Stromal cell of bone marrow (primary cell): ENCODE data around the gene GPC3.
"Not testable (repeated sequence)": the region's sequence is repeated elsewhere in the genome, so short reads cannot be mapped to it uniquely, and the experiment has no call there.

ENCODE experiments used
- DNase-seq: peaks from one replicate; pipeline ENCODE4 v3.0.0-alpha.2; 2012; ENCODE audit warnings: low read depth

Gene GPC3

GRCh38 chrX:133995759-133996158 lies 10.4 kb upstream of the GPC3 start:
- no peak for DNase-seq

DNA sequence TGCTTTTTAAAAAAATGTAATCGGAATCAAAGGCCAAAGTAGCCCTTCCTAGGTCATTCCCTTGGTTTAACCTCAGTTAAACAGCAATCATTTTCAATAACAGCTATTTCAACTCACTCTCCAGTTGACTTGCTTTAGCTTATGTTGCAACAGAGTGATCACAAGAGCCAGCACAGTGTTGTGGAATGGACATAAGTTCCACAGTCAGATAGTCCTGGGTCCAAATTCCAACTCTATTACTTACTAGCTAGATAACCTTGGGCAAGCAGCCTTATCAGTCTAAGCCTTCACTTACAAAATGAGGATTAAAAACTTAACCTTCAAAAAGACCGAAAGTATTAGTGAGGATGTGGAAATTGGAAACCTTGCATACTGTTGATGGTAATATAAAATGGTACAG lies 9.2 kb upstream of the GPC3 start:
- no peak for DNase-seq

DNA sequence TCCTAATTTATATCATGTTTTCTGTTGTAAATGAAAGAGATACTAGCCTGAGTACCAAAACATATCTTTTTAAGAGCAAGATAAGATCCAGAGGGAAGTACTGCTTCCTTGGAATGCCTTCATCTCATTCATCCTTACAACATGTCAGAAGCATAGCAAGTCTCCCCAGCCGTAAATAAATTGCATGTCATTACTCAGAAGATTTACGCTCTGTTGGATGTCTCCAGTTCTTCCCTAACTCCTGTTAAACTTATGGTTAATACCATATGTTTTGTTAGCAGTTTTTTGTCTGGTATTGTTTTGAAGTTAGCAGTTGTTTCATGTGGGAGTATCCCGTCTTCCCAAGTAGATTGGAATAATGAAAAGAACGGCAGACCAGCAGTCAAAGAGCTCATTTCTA lies 7.5 kb upstream of the GPC3 start:
- no peak for DNase-seq

DNA sequence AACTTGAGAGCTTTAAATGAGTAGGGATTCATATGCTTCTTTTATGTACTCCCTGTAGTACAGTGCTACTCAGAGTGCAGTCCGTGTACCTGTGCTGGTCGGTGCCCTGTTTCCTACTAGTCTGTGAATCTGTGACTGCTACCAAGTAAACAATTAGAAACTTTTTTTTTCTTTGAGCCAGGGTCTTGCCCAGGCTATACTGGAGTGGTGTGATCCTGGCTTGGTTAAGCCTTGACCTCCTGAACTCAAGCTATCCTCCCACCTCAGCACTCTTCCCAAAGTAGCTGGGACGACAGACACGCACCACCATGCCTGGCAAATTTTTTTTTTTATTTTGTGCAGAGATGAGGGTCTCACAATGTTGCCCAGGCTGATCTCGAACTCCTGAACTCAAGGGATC lies 6.4 kb upstream of the GPC3 start:
- DNase-seq: no peak

- not testable (repeated sequence) for DNase-seq
Measured at GRCh38 chrX:133991057-133991456, 5.7 kb upstream of the GPC3 start.

GRCh38 chrX:133989993-133990392 lies 4.6 kb upstream of the GPC3 start:
- no peak for DNase-seq

DNA sequence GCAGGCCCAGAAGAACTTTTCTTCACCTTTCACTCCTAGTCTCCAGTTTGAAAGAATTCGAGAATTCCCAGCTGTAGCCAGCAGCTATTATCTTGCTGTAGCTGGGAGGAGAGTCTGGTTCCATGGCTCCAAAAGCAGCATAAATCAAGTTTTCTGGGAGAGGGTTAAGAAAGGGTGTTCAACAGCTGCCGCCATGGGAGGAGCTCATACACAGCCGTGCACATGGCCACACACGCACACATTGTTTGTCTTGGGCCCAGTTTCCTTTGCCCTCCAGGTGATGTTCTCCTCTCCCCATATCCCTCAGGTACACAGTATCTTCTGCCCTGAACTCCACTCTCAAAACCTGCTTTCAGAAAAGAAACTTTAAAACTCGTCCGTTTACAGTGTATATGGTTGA lies 4.1 kb upstream of the GPC3 start:
- DNase-seq: no peak

GRCh38 chrX:133988010-133988409 lies 2.6 kb upstream of the GPC3 start:
- DNase-seq: no peak

- no peak for DNase-seq
Measured at GRCh38 chrX:133987188-133987587, 1.8 kb upstream of the GPC3 start.

DNA sequence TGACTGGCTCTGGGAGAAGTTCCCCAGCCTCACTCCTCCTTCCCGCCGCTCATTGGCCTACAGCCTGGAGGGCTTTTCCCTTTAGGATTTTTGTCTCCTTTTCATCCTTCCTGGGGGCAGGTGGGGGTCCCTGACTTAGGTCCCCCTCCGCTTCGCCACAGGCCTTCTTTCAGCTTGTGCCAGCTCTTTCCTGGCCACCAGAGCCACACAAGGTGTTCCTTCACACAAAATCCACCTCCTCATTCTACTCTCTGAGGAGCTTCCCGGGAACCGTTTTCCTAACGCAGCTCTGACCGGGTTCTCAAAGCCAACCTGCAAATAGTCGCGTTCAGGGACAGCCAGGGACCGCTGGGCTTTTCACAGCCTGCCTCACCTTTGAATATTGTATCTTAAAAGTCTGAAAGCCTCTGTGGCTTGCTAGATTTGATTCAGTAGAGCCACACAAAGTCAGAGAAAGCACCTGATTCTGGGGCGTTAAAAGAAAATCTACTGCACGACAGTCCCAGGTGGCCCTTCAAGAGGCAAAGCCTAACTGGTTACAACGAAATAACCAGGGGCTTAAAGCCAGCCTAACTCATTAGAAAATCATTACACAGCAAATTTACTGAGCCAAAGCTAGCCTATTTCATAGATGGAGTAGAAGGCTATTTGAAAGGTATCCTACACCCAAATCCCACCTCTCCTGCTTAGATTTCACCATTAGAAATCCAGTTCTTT lies 731 bp upstream of the GPC3 start:
- no peak for DNase-seq

DNA sequence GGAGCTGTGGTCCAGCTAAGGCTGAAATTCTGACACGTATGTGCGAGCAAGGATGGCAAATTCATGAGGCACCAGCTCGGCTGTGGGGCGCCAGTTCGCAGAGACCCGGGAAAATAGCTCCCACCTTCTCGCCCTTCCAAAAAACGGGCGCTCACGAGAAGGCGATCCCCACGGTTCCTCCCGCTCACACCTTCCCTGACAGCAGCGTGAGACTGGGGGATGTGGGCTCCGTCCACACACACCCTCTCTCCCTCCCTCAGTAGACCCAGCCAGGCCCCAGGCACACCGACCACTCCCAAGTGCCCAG lies 584 bp downstream of the GPC3 start:
- DNase-seq: no peak

DNA sequence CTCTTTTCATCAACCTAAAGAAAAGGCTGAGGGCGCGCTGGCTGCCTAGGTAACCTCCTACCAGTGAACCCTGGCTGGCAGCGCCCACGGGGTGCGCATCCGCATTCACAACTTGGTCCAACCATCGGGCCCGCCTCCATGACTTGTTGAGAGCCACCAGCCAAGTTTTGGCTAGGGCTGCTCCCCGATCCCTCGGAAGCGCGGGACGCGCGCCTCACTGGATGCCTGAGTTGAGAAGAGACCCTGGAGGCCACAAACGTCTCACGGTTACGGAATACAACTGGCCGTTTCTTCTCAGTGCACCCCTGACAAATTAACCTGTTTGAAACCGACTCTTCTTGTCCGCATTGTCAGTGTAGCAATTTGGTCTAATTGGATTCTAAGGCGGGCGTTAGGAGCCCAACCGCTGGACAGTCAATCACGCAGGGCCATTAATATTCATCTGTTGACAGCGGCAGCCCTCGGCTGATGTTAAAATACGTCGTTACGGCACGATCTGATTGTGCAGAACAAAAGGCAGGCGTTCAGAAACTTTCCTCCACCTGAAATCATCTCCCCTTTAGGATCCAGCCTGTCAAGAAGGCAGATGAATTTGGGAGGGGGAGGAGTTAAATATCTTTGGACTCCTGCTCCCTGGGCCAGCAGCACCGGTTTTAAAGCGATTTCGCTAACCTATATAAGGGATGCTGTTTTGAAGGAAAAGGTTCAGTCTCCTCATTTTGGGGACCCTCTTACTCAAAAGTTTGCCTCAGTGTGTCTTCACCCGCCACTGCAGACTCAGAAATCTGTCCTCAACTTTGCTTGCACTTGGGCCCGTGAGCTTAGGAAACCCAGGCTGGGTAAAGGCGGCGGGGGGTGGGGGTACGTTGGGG lies 1.2 kb downstream of the GPC3 start:
- no peak for DNase-seq

DNA sequence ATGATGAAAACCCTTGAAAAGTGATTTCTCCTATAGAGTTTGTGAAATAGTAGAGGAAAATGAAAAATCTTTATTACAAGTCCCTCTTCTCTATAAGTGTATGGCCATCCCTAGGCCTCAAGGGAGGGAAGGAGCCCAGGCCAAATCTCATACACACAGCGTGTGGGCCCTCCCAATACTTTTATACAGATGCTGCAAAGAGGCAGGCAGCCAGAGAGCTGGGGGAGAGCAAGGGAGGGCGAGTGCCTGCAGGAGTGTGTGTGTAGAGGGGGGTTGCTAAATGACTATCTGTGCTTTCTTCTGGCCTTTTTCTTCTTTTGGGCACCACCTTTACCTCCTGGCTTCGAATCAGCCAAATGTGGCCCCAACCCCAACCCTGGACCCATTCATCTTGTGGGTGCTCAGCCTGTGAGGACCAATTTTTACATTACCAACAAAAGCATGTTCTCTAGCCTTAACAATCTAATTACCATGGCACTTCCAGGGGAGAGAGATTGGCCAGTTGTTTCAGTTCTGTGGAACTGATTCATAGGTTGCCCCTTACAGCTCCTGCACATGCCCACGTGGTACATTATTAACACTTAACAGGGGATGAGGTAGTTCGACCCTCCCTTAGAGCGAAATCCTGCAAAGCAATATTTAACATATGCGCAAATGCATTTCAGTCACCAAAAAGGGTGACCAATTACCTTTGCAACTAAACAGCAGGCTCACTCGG lies 2.0 kb downstream of the GPC3 start:
- DNase-seq: no peak

DNA sequence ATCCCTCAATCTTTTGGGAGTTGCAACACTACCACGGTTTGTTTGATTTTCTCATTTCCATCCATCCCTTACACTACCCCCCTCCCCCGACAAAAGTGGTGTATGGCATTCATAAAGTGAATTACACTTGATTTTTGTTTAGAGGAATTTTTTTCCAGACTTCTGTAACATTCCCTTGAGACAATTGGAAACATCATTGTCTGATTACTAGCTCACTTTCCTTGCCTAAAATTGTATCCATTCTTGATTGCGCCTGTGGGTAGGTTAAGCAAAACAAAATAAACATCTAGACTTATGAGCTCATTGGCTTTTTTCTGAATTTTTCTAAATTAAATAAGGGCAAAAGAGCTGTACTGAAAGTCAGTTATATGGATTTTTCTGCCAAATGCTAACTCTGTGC lies 3.5 kb downstream of the GPC3 start:
- DNase-seq: no peak

GRCh38 chrX:133980832-133981588 lies 4.4 kb downstream of the GPC3 start:
- DNase-seq: no peak

DNA sequence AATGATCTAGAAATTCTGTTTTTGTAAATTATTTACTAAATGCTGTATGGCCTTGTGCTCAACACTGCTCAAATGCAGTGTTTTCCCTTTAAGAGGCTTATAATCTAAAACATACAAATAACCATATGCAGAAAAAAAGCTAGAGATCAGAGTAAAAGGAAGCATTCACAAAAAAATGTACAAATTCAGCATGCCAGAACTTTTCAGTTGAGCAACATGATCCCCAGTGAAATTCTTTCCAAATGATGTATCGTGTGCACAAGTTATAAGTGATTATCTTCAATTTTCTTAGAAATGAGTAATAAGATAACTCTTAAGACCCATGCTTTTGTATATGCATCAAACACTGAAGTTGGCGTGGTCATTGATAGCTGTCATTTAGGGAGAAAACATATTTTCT lies 5.0 kb downstream of the GPC3 start:
- no peak for DNase-seq

DNA sequence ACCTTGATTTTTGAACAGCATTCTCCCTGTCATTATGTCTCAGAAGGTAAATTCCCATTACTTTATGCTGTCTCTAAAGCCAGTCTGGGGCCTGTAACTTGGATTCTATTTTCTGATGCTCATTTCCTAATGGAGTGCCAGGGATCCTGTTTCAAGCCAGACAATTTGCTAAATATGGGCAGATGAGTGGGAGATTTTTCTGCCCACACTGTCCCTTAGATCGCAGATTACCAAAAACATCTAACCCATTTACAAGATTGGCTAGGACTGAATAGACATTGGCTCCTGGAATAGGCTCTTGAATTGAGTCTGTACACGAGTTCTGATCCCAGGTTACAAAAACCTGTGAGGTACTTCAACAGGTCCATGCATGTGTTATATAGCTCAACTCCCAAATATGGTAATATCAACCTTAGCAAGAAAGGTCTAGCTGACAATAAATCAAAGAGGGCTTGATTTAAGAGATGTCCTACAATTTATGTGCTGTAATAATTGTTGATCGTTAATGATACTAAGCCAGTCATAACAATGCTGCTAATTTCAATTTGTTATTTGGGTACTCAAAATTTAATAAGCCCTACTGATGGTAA lies 5.7 kb downstream of the GPC3 start:
- DNase-seq: no peak

DNA sequence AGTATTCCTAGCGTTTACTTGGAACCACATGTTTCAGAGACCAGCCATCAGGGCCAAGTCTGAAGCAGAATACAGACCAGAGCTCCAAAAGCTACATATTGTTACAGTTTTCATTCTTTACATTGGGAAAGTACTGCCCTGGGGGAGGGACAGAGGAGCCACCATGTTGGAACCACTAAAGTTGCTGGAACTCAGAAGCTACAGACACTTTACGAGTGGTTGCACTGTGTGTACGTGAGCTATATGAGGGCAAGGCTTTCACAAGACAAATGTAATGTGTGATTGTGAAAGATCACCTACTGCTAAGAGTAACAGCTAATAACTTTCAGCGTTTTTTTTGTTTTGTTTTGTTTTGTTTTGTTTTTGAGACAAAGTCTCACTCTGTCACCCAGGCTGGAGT lies 11.7 kb downstream of the GPC3 start:
- DNase-seq: no peak

DNA sequence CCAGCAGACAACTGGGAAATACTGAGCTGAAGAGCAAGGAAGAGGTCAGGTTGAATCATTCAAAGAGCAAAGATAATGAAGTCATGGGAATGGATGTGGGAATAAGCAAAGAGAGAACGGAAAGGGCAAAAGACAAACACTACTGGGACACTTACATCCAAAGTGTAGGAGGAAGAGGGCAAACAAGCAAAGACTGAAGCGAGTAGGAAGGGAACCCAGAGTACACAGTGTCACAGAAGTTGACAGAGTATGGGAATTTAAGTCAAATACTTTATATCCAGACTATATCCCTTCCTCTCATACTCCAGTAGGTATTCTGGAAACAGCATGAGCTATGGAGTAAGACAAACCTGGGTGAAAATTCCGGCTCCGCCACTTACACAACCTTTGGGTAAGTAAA lies 12.5 kb downstream of the GPC3 start:
- no peak for DNase-seq

DNA sequence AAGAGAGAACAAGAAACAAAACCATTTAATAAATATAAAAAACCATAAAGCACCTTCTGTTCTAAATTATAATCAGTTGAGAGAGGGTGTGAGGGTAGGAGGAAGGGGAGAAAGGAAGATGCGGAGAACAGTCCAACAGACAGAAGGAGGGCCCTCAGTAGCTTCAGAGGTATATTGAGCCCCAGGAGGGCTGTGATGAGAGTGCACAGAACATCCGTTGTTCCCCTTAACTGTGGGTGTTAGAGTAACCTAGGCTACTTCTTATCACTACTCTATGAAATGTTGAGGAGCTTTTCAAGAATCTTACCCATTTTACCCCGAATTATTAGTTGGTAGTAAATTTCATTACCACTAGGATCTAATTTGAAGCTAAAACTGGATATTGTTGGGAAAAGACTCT lies 13.8 kb downstream of the GPC3 start:
- DNase-seq: no peak

DNA sequence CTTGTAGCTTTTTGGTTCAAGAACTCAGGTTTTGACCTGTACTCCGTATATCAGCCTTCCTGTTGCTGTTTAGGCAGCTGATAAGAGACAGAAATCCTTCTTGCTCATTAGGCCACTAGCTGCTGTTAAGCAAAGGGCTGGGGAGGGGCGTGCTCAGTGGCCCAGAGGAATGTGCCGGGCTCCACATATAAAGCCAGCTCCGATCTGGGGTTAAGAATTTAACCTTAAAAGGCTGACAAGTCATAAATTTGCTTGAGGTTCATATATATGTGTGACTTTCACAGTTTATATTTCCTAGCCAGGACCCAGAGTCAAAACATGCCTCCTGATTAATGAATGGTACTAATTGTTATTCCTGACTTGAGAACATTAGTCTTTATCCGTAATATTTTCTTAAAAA lies 15.3 kb downstream of the GPC3 start:
- DNase-seq: no peak

- no peak for DNase-seq
Measured at GRCh38 chrX:133969191-133969590, 16.2 kb downstream of the GPC3 start.
